Muscle layer of colon (tissue), 2 donors: Measurements from ENCODE around the gene NBPF1.
A peak's percentile ranks its signal among the peaks of the same experiment; 100 is the strongest.
"Not testable (repeated sequence)": the region's sequence is repeated elsewhere in the genome, so short reads cannot be mapped to it uniquely, and the experiment has no call there.

Source experiments
- H3K27ac ChIP-seq: one replicate; pipeline ENCODE4 v1.7.0; 2013; ENCODE audit warnings: low read depth, mild to moderate bottlenecking, low read length, moderate library complexity
- H3K27me3 ChIP-seq, 2 donors: one replicate each; pipeline ENCODE4 v1.7.0; 2013; ENCODE audit warnings: low read length in 2 of 2, mild to moderate bottlenecking in 2 of 2; ENCODE audit not compliant: insufficient read depth in 2 of 2, control insufficient read depth in 1 of 2
- H3K36me3 ChIP-seq: one replicate; pipeline ENCODE4 v1.7.0; 2013; ENCODE audit warnings: mild to moderate bottlenecking, low read length; ENCODE audit not compliant: insufficient read depth
- H3K4me1 ChIP-seq: one replicate; pipeline ENCODE4 v1.7.0; 2013; ENCODE audit warnings: mild to moderate bottlenecking, low read length; ENCODE audit not compliant: insufficient read depth
- H3K4me3 ChIP-seq, 2 donors: one replicate each; pipeline ENCODE4 v1.7.0; 2013; ENCODE audit warnings: low read length in 2 of 2, low read depth in 1 of 2, mild to moderate bottlenecking in 1 of 2, moderate library complexity in 1 of 2
- H3K9ac ChIP-seq: one replicate; pipeline ENCODE4 v1.7.0; 2013; ENCODE audit warnings: low read length
- H3K9me3 ChIP-seq: one replicate; pipeline ENCODE4 v1.7.0; 2013; ENCODE audit warnings: mild to moderate bottlenecking, low read length
- donor health status: abdominal sarcoma.
- donor health status: Adenocarcinoma of cecum.

NBPF1 gene

DNA sequence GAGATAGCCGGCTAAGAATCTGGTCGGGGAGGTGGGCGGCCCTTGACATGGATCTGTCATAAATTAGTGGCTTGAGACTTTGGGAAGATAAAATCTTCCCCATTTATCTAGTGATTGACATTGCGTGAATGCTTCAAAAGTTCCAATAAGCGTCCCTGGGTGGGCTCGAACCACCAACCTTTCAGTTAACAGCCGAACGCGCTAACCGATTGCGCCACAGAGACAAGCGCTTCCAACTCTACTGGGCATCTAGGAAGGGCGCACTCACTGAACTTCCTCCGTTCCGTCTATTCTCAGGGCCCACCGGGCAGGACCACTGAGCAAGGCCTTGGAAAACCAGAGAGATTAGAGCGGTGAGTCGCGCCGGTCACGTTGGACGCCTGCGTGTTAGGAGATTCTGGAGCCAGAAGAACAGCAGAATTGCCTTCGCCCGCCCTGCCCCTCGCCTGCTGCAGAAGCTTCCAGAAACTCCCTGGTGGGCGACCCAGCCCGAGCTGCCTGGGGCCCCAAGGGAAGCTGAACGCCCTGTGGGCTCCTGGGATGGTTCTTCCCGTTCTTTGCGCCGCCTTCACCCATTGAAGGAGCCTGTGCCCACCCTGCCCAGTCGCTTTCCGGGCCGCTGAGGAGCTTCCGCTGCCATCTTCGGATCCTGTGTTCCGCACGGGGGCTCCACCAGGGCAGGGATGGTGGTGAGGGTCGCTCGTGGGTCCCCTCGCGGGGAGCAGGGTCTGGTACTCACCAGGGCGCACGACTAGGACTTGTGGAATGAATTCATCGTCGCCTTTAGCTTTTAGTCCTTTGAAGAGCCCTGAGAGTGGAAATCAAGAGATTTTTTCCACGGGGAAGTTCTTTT, 92.7 kb downstream of the NBPF1 start:
- not testable (repeated sequence) for H3K4me1 ChIP-seq, H3K27ac ChIP-seq, H3K9me3 ChIP-seq, H3K27me3 ChIP-seq, H3K9ac ChIP-seq, H3K36me3 ChIP-seq, H3K4me3 ChIP-seq

DNA sequence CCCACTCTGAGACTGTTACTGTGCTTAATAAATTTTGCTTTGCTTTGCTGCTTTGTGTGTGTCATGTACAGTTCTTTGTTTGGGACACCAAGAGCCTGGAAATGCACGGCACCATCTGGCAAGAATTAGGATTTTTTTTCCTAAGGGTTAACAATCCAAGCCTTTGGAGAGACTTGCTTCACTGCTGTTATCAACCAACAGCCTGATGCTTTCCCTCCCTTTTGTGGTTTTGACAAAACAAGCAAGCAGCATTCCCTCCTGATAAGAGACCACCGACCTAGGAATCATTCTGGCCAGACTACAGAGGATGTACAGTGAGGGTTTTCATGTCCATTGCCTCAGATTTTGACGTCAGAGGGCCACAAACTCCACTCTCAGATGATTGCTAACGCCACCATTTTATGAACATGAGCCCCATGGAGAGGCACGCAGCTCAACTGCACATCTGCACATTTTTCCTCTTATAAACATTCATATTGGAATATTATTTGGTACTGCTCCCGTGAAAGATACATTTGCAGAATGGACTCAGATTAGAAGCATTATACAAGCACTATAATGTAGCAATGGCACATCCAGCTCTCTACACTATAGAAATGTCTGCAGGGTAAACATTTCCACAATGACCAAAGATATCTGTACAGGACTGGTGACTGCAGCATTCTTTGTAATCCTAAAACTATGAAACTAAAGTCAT, 94.0 kb downstream of the NBPF1 start:
- H3K9me3 ChIP-seq, H3K4me3 ChIP-seq, H3K9ac ChIP-seq, H3K36me3 ChIP-seq, H3K27ac ChIP-seq, H3K27me3 ChIP-seq, H3K4me1 ChIP-seq: not testable (repeated sequence)

DNA sequence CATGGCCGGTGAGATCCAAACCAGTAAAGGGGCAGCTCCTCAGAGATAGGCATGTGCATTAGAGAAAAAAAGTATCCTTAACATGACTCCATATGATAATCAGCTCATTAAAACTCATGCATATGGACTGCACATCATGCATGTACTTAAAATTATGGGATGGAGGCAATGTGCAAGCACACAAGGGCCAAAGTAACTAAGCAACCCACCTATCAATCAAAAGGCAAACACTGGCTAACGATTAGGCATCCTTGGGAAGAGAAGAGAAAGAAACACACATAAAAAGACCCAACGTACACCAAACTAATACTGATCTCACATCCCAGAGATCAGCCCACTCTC, 94.5 kb downstream of the NBPF1 start:
- H3K9ac ChIP-seq, H3K27ac ChIP-seq, H3K36me3 ChIP-seq, H3K9me3 ChIP-seq, H3K4me1 ChIP-seq, H3K4me3 ChIP-seq, H3K27me3 ChIP-seq: not testable (repeated sequence)

DNA sequence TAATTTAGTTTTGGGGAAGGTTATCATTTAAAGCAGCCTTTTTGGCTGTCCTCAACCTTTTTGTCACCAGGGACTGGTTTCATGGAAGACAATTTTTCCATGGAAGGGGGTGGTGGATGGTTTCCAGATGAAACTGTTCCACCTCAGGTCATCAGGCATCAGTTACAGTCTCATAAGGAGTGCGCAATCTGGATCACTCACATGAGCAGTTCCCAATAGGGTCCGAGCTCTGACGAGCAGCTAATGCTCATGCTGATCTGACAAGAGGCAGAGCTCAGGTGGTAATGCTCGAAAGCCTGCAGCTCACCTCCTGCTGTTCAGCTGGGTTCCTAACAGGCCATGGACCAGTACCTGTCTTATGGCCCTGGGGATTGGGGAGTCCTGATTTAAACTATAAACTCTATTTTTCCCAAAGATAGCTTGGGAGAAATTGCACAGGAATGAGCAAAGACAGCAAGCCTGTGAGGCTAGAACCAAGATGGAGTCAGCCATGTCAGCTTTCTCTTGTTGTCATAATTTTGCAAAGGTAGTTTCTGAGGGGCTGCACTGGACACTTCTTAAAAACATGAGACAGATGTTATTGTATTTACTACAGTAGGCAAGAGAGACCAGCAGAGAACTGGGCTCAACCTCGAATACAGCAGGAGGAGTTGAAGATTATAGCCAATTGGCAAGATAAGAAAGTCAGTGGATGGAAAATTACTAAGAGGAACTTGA, 96.5 kb downstream of the NBPF1 start:
- not testable (repeated sequence) for H3K4me3 ChIP-seq, H3K36me3 ChIP-seq, H3K27me3 ChIP-seq, H3K9ac ChIP-seq, H3K4me1 ChIP-seq, H3K9me3 ChIP-seq, H3K27ac ChIP-seq

DNA sequence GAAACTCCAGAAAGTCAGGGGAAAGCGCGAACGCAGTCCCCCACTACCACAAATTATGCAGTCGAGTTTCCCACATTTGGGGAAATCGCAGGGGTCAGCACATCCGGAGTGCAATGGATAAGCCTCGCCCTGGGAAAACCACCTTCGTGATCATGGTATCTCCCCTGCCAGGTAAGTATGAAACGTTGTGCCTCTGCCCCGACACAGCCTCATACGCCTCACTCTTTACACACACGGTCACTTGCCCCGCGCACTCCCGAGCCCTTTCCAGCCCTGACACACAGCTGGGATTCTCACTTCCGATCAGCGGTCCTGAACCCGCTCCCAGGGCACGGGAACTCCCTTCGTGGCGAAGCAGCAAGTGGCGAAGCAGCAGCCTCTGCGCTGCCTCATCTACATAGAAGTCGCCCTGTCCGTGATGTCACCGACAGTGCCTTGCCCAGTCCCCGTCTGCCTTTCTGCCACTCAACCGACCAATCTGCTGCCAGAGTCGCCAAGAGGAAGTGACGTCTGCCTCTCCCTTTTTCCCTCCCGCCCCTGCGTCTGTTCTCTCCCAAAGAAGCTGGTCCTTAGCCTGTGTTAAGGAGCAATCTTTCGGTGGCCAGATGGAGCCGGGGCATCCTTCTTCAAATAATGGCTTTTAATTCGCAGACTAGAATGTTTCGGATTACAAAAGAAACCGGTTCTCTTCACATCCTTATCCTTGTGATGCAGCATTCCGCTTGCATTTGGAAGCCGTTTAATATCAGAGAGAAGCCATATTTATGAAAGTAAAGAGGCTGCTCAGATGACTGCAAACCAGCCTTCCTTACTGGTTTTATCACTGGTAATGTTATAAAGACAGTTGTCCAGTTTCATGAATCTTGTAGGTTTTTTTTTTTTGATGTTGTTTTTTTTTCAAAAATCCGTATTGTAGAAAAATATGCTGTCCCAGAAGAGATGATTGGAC, 99.0 kb downstream of the NBPF1 start, which contains the start of gene RNU1-1:
RNU1-1 (minus strand) TSS at position 179 of the 949 bp plus-strand sequence.
- not testable (repeated sequence) for H3K4me1 ChIP-seq, H3K9ac ChIP-seq, H3K36me3 ChIP-seq, H3K27me3 ChIP-seq, H3K9me3 ChIP-seq
- Histone ChIP-seq H3K4me3 (peak within 1 kb of the TSS in 1 of 2 donors; percentile 13), H3K27ac (peak within 1 kb of the TSS; percentile 68)

DNA sequence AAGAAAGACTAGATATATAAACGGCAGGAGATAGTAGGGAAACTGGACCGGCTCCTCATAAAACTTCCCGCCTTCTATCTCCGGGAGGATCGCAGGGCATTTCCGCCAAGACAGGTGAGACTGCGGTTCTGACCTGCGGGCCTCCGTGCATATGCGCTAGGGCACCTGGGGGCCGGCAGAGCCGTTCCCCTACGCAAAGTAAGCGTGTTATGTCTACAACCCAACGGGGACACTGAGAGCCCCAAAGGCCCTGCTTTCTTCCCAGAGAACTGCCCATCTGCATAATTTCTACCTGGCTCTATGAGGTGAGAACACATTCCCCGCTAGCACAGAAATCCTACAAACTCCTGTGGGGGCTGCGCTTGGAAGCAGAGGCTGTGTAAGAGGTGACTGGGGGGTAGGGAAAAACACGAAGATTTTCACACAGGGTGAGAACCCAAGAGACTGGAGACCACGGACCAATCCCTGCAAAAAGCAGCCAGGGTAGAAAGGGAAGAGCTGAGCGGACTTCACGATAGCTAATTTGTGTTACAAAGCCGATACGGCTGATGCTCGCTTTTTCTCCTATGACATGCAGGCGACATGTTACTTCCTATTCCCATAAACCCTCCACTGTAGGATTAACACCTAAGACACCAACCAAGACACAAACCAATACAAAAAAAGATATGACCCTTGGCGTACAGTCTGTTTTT, 99.8 kb downstream of the NBPF1 start:
- peak overlapping the region; percentile 58 for H3K27ac ChIP-seq
- H3K9me3 ChIP-seq, H3K27me3 ChIP-seq, H3K4me1 ChIP-seq, H3K9ac ChIP-seq, H3K36me3 ChIP-seq: not testable (repeated sequence)
- peak overlapping the region in 1 of 2 donors; percentile 13 for H3K4me3 ChIP-seq

DNA sequence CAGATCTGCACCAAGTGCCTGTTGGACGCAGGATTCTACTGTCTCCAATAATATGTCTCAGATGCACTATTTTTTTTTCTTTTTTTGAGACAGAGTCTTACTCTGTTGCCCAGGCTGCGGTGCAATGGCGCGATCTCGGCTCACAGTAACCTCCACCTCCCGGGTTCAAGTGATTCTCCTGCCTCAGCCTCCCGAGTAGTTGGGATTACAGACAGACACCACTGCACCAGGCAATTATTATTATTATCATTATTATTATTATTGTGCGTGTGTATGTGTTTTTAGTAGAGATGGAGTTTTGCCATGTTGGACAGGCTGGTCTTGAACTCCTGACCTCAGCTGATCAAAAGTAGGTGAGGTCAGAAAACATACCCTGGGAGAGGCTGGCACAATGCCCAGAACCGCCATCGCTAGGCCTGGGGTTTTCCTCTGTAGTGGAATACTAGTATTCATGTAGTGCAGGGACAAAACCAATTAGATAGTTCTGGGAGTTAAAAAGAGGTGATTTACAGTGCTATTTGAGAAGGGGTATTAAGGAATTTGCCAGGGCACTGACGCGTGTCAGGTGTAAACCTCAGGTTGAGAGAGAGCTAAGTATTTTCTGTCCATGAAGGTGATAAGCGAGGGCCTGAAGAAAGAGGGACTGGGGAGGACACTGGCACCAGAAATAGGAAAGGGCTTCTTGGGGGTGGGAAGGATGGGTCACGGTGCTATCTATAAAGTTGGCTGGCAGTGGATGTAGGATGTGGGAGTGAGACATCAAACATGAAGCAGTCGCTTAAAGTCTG, 100.5 kb downstream of the NBPF1 start:
- H3K4me3 ChIP-seq, H3K9ac ChIP-seq, H3K4me1 ChIP-seq, H3K9me3 ChIP-seq, H3K27me3 ChIP-seq, H3K36me3 ChIP-seq, H3K27ac ChIP-seq: not testable (repeated sequence)
